Lung (tissue), 12 donors: Measurements from ENCODE around the gene CDH10. TPM values are rescaled to one million over a fixed set of nuclear protein-coding genes. Genes with fewer than 3 reads are reported as not detected.

Experiments used
- ATAC-seq: fragments of 200-7000 bp; cut with Tn5 transposase; one replicate; pipeline ENCODE4 v1.9.1; 2020; ENCODE audit warnings: moderate number of reproducible peaks; ENCODE audit not compliant: insufficient read depth, low FRiP score
- DNase-seq, 3 donors: peaks; one replicate each; pipeline ENCODE4 v3.0.0-alpha.2; 2013 to 2017
- H3K27ac ChIP-seq, 2 donors: one replicate each; pipeline ENCODE4 v1.5.1; 2013; ENCODE audit warnings: mild to moderate bottlenecking in 2 of 2, moderate library complexity in 2 of 2, control low read depth in 1 of 2, inconsistent platforms in 1 of 2, low read depth in 1 of 2, low read length in 1 of 2
- H3K27me3 ChIP-seq, 3 donors: one replicate each; pipeline ENCODE4 v1.5.1; 2013; ENCODE audit warnings: low read length in 2 of 3; ENCODE audit not compliant: control insufficient read depth in 3 of 3, insufficient read depth in 3 of 3
- H3K36me3 ChIP-seq, 4 donors: one replicate each; pipeline ENCODE4 v1.5.1; 2013; ENCODE audit warnings: low read length in 4 of 4, mild to moderate bottlenecking in 1 of 4, moderate library complexity in 1 of 4; ENCODE audit not compliant: control insufficient read depth in 4 of 4, insufficient read depth in 4 of 4
- H3K4me1 ChIP-seq, 5 donors: one replicate each; pipeline ENCODE4 v1.5.1; 2013; ENCODE audit warnings: low read length in 5 of 5, mild to moderate bottlenecking in 2 of 5, moderate library complexity in 1 of 5; ENCODE audit not compliant: control insufficient read depth in 5 of 5, insufficient read depth in 5 of 5
- H3K4me3 ChIP-seq: one replicate; pipeline ENCODE4 v1.5.1; 2013; ENCODE audit warnings: mild to moderate bottlenecking, control low read depth, moderate library complexity
- H3K9ac ChIP-seq, 2 donors: one replicate each; pipeline ENCODE4 v1.5.1; 2013; ENCODE audit warnings: low read length in 2 of 2, control low read depth in 1 of 2; ENCODE audit not compliant: insufficient read depth in 1 of 2
- H3K9me3 ChIP-seq, 4 donors: one replicate each; pipeline ENCODE4 v1.5.1; 2013; ENCODE audit warnings: low read length in 3 of 4, mild to moderate bottlenecking in 1 of 4, moderate library complexity in 1 of 4; ENCODE audit not compliant: control insufficient read depth in 4 of 4, insufficient read depth in 3 of 4
- WGBS, 2 donors: extraction: QIAGEN DNeasy Blood & Tissue Kit; methylation state at CpG; one replicate each; pipeline ENCODE4 v1.1.7; 2013; 5-methylcytosine and 5-hydroxymethylcytosine counted together
- polyA plus RNA-seq, 2 donors: library from polyadenylated mRNA; stranded (reverse); fragments of 200-250 nt; gene quantifications; one replicate each; pipeline ENCODE4 v1.2.1, GENCODE V29; 2013
- total RNA-seq, 2 donors: library from RNA; depleted of rRNA in 1 of 2; stranded (reverse); fragments of >200 nt in 1 of 2; gene quantifications; one replicate each; pipeline ENCODE4 v1.2.1, GENCODE V29; 2014 to 2021
- TF ChIP-seq, protein P1 (sequence below): IDR thresholded peaks from 2 replicates; pipeline ENCODE4 v1.5.1; 2012; ENCODE audit warnings: mild to moderate bottlenecking; ENCODE audit errors: control extremely low read depth, extremely low read depth
- donor health status: control.
- donor health status: control.
- donor health status: Bipolar disorder and iron deficiency.
- donor health status: healthy.
- donor health status: DM: yes; HTN: yes; CAD: no.

The CDH10 gene
- total and polyA plus RNA-seq, 4 donors, result 0.16 to 1.8 (median 0.25) TPM

DNA sequence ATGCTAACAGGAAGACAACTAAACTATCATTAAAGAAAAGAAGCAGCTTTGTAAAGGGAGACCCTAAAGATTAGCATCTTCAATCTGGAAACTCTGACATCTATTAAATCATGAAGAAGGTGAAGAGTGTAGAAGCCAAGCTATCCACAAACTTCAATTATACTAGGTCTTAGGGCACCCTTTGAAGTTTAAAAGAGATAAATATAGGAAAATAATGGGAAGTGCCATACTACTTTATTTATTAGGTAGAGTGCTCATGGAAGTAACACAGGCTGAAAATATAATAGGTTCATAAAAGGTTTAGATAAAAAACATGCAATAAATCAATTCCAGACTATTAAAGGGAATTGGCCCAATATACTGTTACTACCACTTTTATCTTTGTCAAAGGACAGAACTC lies 19.9 kb downstream of the CDH10 start:
- DNase-seq (no peak), ATAC-seq (no peak)
- TF ChIP-seq, protein P1, sequence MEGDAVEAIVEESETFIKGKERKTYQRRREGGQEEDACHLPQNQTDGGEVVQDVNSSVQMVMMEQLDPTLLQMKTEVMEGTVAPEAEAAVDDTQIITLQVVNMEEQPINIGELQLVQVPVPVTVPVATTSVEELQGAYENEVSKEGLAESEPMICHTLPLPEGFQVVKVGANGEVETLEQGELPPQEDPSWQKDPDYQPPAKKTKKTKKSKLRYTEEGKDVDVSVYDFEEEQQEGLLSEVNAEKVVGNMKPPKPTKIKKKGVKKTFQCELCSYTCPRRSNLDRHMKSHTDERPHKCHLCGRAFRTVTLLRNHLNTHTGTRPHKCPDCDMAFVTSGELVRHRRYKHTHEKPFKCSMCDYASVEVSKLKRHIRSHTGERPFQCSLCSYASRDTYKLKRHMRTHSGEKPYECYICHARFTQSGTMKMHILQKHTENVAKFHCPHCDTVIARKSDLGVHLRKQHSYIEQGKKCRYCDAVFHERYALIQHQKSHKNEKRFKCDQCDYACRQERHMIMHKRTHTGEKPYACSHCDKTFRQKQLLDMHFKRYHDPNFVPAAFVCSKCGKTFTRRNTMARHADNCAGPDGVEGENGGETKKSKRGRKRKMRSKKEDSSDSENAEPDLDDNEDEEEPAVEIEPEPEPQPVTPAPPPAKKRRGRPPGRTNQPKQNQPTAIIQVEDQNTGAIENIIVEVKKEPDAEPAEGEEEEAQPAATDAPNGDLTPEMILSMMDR, result no peak
- Histone ChIP-seq H3K4me1 (peaks cover 0 to 17% (median 3%) of the 10 kb centered on the region in 5 donors), H3K36me3 (no peaks in the 10 kb centered on the region), H3K27me3 (no peaks in the 10 kb centered on the region), H3K4me3 (no peak overlapping the region), H3K27ac (no peak overlapping the region), H3K9me3 (no peaks in the 10 kb centered on the region), H3K9ac (no peak overlapping the region)

DNA sequence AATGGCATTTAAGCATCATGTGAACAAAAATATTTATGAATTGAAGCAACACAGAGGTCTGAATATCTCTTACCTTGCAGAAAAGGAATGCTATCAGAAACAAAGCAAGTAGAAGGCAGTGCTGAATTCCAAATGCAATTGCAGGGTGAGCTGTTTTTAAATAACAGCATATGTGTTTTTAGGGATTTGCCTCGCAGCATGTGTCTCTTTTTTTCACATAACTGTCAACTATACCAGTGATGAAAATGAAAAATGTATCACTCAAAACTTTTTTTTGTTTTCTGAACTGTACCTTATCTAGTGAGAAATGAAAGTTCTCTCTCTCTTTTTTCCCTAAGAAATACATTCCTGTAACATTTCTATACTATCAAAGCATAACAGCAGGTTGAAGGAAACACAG lies 21.2 kb downstream of the CDH10 start:
- Histone ChIP-seq H3K27ac (no peak overlapping the region), H3K9me3 (no peaks in the 10 kb centered on the region), H3K4me1 (peaks cover 0 to 17% (median 3%) of the 10 kb centered on the region in 5 donors), H3K9ac (no peak overlapping the region), H3K27me3 (no peaks in the 10 kb centered on the region), H3K36me3 (no peaks in the 10 kb centered on the region), H3K4me3 (no peak overlapping the region)
- TF ChIP-seq, protein P1, result no peak
- DNase-seq (no peak), ATAC-seq (no peak)
- WGBS, 2 donors, result 63 to 68% methylated on average over 1 of the region's 1 CpG

DNA sequence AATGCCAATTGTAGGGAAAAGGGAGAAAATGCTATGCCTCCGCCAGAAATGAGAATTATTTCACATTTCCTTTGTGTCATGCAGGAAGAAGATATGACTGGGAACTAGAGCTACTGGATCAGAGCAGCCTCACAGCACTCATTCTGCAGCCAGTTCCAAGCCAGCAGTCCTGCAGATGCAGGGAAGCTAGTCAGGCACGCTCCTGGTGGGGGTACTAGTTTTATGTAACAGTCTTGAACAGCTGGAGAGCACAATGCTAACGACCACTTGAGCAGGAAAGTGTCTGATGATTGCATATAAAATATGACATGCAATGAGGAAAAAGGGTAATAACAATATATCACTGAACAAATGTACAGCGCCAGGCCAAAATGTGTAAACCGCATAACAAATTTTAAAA lies 21.7 kb downstream of the CDH10 start:
- H3K27ac ChIP-seq, result no peak overlapping the region
- peaks cover 0 to 17% (median 3%) of the 10 kb centered on the region in 5 donors for H3K4me1 ChIP-seq
- no peaks in the 10 kb centered on the region for H3K36me3 ChIP-seq
- TF ChIP-seq, protein P1, result no peak
- DNase-seq (peak; percentile 36 to 64 (median 45)), ATAC-seq (no peak)
- WGBS, 2 donors, result 43 to 44% methylated on average over 5 of the region's 5 CpGs
- H3K27me3 ChIP-seq, result no peaks in the 10 kb centered on the region
- no peak overlapping the region for H3K4me3 ChIP-seq
- H3K9me3 ChIP-seq, result no peaks in the 10 kb centered on the region
- no peak overlapping the region for H3K9ac ChIP-seq

DNA sequence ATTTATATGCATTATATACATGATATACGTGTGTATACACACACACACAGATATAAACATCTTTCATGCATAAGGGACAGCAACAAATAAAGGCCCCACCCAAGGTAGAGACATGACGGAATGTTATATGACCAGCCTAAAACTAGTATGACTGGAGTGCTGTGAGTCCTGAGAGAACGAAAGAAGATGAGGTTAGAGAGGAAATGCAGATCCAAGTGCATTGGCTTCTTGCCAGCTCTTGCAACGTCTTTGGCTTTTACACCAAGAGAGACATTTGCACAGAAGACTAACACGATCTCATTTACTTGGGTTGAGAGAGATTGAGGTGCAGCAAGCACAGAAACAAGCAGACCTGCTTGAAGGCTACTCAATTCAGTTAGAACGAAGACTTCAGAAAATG lies 23.0 kb downstream of the CDH10 start:
- Histone ChIP-seq H3K36me3 (no peaks in the 10 kb centered on the region), H3K9ac (no peak overlapping the region), H3K4me3 (no peak overlapping the region), H3K27me3 (no peaks in the 10 kb centered on the region), H3K9me3 (no peaks in the 10 kb centered on the region), H3K4me1 (peaks cover 0 to 17% (median 3%) of the 10 kb centered on the region in 5 donors), H3K27ac (no peak overlapping the region)
- DNase-seq, result peak; percentile 76 to 91 (median 83)
- TF ChIP-seq, protein P1, result no peak
- WGBS, 2 donors, result 21 to 30% methylated on average over 6 of the region's 6 CpGs
- no peak for ATAC-seq
